Right kidney (tissue), 1 donor: ENCODE measurements around the gene ST8SIA1.
"Not testable (repeated sequence)": the region's sequence is repeated elsewhere in the genome, so short reads cannot be mapped to it uniquely, and the experiment has no call there.

Experiments
- DNase-seq: peaks from one replicate; pipeline ENCODE4 v3.0.0-alpha.2; 2016

The ST8SIA1 gene

GRCh38 chr12:22164139-22164538 is 170.4 kb downstream of the ST8SIA1 start:
- no peak for DNase-seq

- no peak for DNase-seq
Observed at GRCh38 chr12:22163594-22163993, 170.9 kb downstream of the ST8SIA1 start.

GRCh38 chr12:22160396-22161003 is 174.0 kb downstream of the ST8SIA1 start:
- DNase-seq: no peak

- not testable (repeated sequence) for DNase-seq
Observed at GRCh38 chr12:22149286-22149685, 185.2 kb downstream of the ST8SIA1 start.

GRCh38 chr12:22146686-22147085 is 187.8 kb downstream of the ST8SIA1 start:
- DNase-seq: not testable (repeated sequence)
